ENCODE data around the gene CNGB1. TPM values are rescaled to one million over a fixed set of nuclear protein-coding genes. Genes with fewer than 3 reads are reported as not detected.

Gene CNGB1
- total and polyA plus RNA-seq, 2 of the 13 experiments (the other 11 are each of a cell fraction or from before 2014, with no cell fraction given) = 0.02 to 0.15 TPM

GRCh38 chr16:57886427-57886826, 84.5 kb downstream of the CNGB1 start:
- no peak for FAIRE-seq
- H3K9me3 ChIP-seq (ENCODE audit: low read length) = no peaks in the 10 kb centered on the region
- ATAC-seq = peak; percentile 61
- H3K9ac ChIP-seq (ENCODE audit: insufficient read depth, low read depth, low read length) = no peak overlapping the region
- intact Hi-C loops (cut with micrococcal nuclease; ENCODE audit: unreplicated experiment) = loop anchor here (1.0 kb wide), 1 partner anchor 8 kb away; no protein-coding TSS in a partner anchor
- H2AFZ ChIP-seq (ENCODE audit: low read length) = no peak overlapping the region
- no TSS peak for BruUV-seq (replicated peaks)
- in situ Hi-C loops (cut with HindIII; ENCODE audit: extremely low pct_ligation_motif_present, low pct_unique_long_range_greater_than_20kb) = no loop called here
- peak; percentile 34; the same call in 1 of the 2 replicates for TF ChIP-seq HNF4A (CRISPR knock-in tag; IDR thresholded peaks at IDR 0.05)
- TF ChIP-seq, protein P1, sequence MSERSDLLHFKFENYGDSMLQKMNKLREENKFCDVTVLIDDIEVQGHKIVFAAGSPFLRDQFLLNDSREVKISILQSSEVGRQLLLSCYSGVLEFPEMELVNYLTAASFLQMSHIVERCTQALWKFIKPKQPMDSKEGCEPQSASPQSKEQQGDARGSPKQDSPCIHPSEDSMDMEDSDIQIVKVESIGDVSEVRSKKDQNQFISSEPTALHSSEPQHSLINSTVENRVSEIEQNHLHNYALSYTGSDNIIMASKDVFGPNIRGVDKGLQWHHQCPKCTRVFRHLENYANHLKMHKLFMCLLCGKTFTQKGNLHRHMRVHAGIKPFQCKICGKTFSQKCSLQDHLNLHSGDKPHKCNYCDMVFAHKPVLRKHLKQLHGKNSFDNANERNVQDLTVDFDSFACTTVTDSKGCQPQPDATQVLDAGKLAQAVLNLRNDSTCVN (CRISPR knock-in tag; IDR thresholded peaks at IDR 0.05; ENCODE audit: borderline replicate concordance) = no peak
- TF ChIP-seq ZNF230 (CRISPR knock-in tag; IDR thresholded peaks at IDR 0.05) = no peak
- peak; percentile 98 for TF ChIP-seq ZSCAN20 (CRISPR knock-in tag; IDR thresholded peaks at IDR 0.05; ENCODE audit: borderline replicate concordance)
- TF ChIP-seq ZNF468 (CRISPR knock-in tag; IDR thresholded peaks at IDR 0.05) = no peak
- no peaks in the 10 kb centered on the region for H4K20me1 ChIP-seq (ENCODE audit: insufficient read depth, low read length)
- H3K4me3 ChIP-seq (replicated peaks in 1 of 3; ENCODE audit: insufficient read depth in 1 of 3, low read depth in 2 of 3, low read length in 3 of 3) = no peak overlapping the region
- peaks cover 2 to 28% of the 10 kb centered on the region in 2 experiments; a peak in 4 of 5 replicates for H3K27me3 ChIP-seq (ENCODE audit: control insufficient read depth in 1 of 2, insufficient read depth in 2 of 2, low read length in 2 of 2)
- no peak overlapping the region for H3K4me2 ChIP-seq (ENCODE audit: low read depth, low read length)
- 21% methylated on average over 1 of the region's 1 CpG for WGBS (ENCODE audit: low lambda C conversion rate)
- H3K36me3 ChIP-seq (replicated peaks in 1 of 2; ENCODE audit: control insufficient read depth in 1 of 2, insufficient read depth in 2 of 2, low read length in 2 of 2) = no peaks in the 10 kb centered on the region
- H3K79me2 ChIP-seq (ENCODE audit: insufficient read depth, low read length) = no peaks in the 10 kb centered on the region
- ChIA-PET POLR2A (interaction anchor here (1.0 to 1.4 kb wide), 2 partner anchors 23 to 76 kb away, joined by 3 to 4 read pairs; no protein-coding TSS in a partner anchor), CTCF (ENCODE audit: low intra/inter-chr PET ratio, low total read pairs) (no interaction called here)
- no peak overlapping the region for H3K27ac ChIP-seq (ENCODE audit: extremely low read length, insufficient read depth, low read length)
- peaks cover 60% of the 10 kb centered on the region for H3K4me1 ChIP-seq (ENCODE audit: insufficient read depth, low read length)
- DNase-seq (ENCODE audit: low spot score) = no peak

DNA sequence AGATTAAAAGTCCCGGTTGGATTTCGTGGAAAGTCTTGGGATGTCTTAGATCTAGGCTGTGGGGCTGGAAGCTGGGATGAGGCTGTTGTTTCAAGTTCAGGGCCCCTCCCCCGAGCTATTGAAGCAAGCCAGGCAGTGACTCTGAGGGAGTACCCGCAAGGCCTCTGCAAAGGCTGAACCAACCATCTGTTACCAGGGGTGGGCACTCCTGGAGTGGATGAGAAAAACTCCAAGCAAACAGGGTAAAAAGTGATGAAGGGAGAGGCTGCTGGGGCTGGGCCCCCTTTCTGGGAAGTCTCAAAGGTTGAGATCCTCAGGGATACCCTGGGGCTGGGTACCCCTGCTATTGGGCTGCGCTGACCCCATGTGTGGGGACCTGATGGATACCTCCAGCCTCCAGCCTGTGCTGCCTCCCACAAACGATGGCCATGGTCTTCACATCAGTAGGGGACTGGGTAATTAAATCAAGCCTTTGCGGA, 86.2 kb downstream of the CNGB1 start:
- no peaks in the 10 kb centered on the region for H3K79me2 ChIP-seq (ENCODE audit: insufficient read depth, low read length)
- BruUV-seq (replicated peaks) = no TSS peak
- no peaks in the 10 kb centered on the region for H3K36me3 ChIP-seq (replicated peaks in 1 of 2; ENCODE audit: control insufficient read depth in 1 of 2, insufficient read depth in 2 of 2, low read length in 2 of 2)
- peaks cover 43% of the 10 kb centered on the region for H3K4me1 ChIP-seq (ENCODE audit: insufficient read depth, low read length)
- FAIRE-seq = no peak
- intact Hi-C loops (cut with micrococcal nuclease; ENCODE audit: unreplicated experiment) (no loop called here), in situ Hi-C loops (cut with HindIII; ENCODE audit: extremely low pct_ligation_motif_present, low pct_unique_long_range_greater_than_20kb) (no loop called here)
- ChIA-PET POLR2A (interaction anchor here (2.1 kb wide), 1 partner anchor 9 kb away, joined by 12 read pairs; no protein-coding TSS in a partner anchor), CTCF (ENCODE audit: low intra/inter-chr PET ratio, low total read pairs) (no interaction called here)
- peaks cover 2 to 28% of the 10 kb centered on the region in 2 experiments; a peak in 4 of 5 replicates for H3K27me3 ChIP-seq (ENCODE audit: control insufficient read depth in 1 of 2, insufficient read depth in 2 of 2, low read length in 2 of 2)
- no peak overlapping the region for H3K27ac ChIP-seq (ENCODE audit: extremely low read length, insufficient read depth, low read length)
- no peak for DNase-seq (ENCODE audit: low spot score)
- H3K9ac ChIP-seq (ENCODE audit: insufficient read depth, low read depth, low read length) = no peak overlapping the region
- H4K20me1 ChIP-seq (ENCODE audit: insufficient read depth, low read length) = no peaks in the 10 kb centered on the region
- no peak overlapping the region for H3K4me2 ChIP-seq (ENCODE audit: low read depth, low read length)
- WGBS (ENCODE audit: low lambda C conversion rate) = 42% methylated on average over 7 of the region's 7 CpGs
- no peak overlapping the region for H2AFZ ChIP-seq (ENCODE audit: low read length)
- no peak overlapping the region for H3K4me3 ChIP-seq (replicated peaks in 1 of 3; ENCODE audit: insufficient read depth in 1 of 3, low read depth in 2 of 3, low read length in 3 of 3)
- ATAC-seq = peak; percentile 50
- no peaks in the 10 kb centered on the region for H3K9me3 ChIP-seq (ENCODE audit: low read length)
- TF ChIP-seq, protein P2, sequence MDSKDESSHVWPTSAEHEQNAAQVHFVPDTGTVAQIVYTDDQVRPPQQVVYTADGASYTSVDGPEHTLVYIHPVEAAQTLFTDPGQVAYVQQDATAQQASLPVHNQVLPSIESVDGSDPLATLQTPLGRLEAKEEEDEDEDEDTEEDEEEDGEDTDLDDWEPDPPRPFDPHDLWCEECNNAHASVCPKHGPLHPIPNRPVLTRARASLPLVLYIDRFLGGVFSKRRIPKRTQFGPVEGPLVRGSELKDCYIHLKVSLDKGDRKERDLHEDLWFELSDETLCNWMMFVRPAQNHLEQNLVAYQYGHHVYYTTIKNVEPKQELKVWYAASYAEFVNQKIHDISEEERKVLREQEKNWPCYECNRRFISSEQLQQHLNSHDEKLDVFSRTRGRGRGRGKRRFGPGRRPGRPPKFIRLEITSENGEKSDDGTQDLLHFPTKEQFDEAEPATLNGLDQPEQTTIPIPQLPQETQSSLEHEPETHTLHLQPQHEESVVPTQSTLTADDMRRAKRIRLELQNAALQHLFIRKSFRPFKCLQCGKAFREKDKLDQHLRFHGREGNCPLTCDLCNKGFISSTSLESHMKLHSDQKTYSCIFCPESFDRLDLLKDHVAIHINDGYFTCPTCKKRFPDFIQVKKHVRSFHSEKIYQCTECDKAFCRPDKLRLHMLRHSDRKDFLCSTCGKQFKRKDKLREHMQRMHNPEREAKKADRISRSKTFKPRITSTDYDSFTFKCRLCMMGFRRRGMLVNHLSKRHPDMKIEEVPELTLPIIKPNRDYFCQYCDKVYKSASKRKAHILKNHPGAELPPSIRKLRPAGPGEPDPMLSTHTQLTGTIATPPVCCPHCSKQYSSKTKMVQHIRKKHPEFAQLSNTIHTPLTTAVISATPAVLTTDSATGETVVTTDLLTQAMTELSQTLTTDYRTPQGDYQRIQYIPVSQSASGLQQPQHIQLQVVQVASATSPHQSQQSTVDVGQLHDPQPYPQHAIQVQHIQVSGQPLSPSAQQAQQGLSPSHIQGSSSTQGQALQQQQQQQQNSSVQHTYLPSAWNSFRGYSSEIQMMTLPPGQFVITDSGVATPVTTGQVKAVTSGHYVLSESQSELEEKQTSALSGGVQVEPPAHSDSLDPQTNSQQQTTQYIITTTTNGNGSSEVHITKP (CRISPR knock-in tag; IDR thresholded peaks at IDR 0.05; ENCODE audit: low read depth) = peak; percentile 87
- TF ChIP-seq CSRNP1 (CRISPR knock-in tag; IDR thresholded peaks at IDR 0.05) (no peak), TEAD2 (CRISPR knock-in tag; IDR thresholded peaks at IDR 0.05) (no peak), ZNF331 (CRISPR knock-in tag; IDR thresholded peaks at IDR 0.05) (no peak), ZNF484 (CRISPR knock-in tag; IDR thresholded peaks at IDR 0.05; ENCODE audit: borderline replicate concordance, low read depth) (no peak)

All from HepG2 (cell line).